Activated naive CD8-positive, alpha-beta T cell treated with anti-CD3 and anti-CD28 coated beads, Interleukin-2, amount 50 U/mL, for 16 hours (primary cell): ENCODE data around the gene PAX6.

Experiments used
- DNase-seq: peaks from one replicate; pipeline ENCODE4 v3.0.0-alpha.2; 2020; ENCODE audit warnings: low read depth, low spot score

PAX6 gene

GRCh38 chr11:31822175-31822926 lies 11.2 kb upstream of the PAX6 start:
- no peak for DNase-seq

- DNase-seq = no peak
Measured at GRCh38 chr11:31821766-31822165, 10.6 kb upstream of the PAX6 start.

GRCh38 chr11:31821235-31821764 lies 10.2 kb upstream of the PAX6 start:
- no peak for DNase-seq

GRCh38 chr11:31820438-31820818 lies 9.3 kb upstream of the PAX6 start:
- DNase-seq = no peak

- no peak for DNase-seq
Measured at GRCh38 chr11:31819621-31820437, 8.7 kb upstream of the PAX6 start.

- DNase-seq = no peak
Measured at GRCh38 chr11:31818874-31819331, 7.8 kb upstream of the PAX6 start.

- DNase-seq = no peak
Measured at GRCh38 chr11:31818425-31818755, 7.3 kb upstream of the PAX6 start.

- no peak for DNase-seq
Measured at GRCh38 chr11:31817621-31818424, 6.7 kb upstream of the PAX6 start.

GRCh38 chr11:31817054-31817620 lies 6.0 kb upstream of the PAX6 start:
- no peak for DNase-seq

- no peak for DNase-seq
Measured at GRCh38 chr11:31816468-31817053, 5.4 kb upstream of the PAX6 start.

- no peak for DNase-seq
Measured at GRCh38 chr11:31815711-31816467, 4.8 kb upstream of the PAX6 start.

GRCh38 chr11:31814176-31814868 lies 3.2 kb upstream of the PAX6 start:
- no peak for DNase-seq

GRCh38 chr11:31813391-31814175 lies 2.5 kb upstream of the PAX6 start:
- no peak for DNase-seq

- no peak for DNase-seq
Measured at GRCh38 chr11:31812383-31813381, 1.6 kb upstream of the PAX6 start.

- DNase-seq = no peak
Measured at GRCh38 chr11:31809857-31810778, 1.0 kb downstream of the PAX6 start.

GRCh38 chr11:31809541-31809856 lies 1.6 kb downstream of the PAX6 start:
- DNase-seq = no peak
